Esophagus squamous epithelium (tissue), 4 donors: ENCODE data around the gene CFAP65.

Experiments used
- CTCF ChIP-seq, 6 experiments: fragments of 450-650 bp in 4 of 6; fragments of 200-600 bp in 2 of 6; sonication (generic) in 2 of 6; IDR thresholded peaks; one replicate each; pipeline ENCODE4 v1.5.1; 2016 to 2019; ENCODE audit warnings: antibody characterized with exemption in 6 of 6, mild to moderate bottlenecking in 4 of 6, moderate library complexity in 4 of 6
- POLR2A ChIP-seq, 4 donors: fragments of 450-650 bp; IDR thresholded peaks; one replicate each; pipeline ENCODE4 v1.6.1; 2017; ENCODE audit warnings: antibody characterized with exemption in 4 of 4, mild to moderate bottlenecking in 4 of 4, moderate library complexity in 3 of 4

GRCh38 chr2:219002395-219003266 lies 38.7 kb downstream of the CFAP65 start:
- TF ChIP-seq POLR2A (IDR thresholded peaks at IDR 0.05) (no peak), CTCF (IDR thresholded peaks at IDR 0.05) (peak in 4 of 6 experiments; percentile 28 to 67 (median 51))
